Measurements from ENCODE around the gene TYROBP. TPM values are rescaled to one million over a fixed set of nuclear protein-coding genes. Genes with fewer than 3 reads are reported as not detected.
"Not testable (repeated sequence)": the region's sequence is repeated elsewhere in the genome, so short reads cannot be mapped to it uniquely, and the experiment has no call there.

The TYROBP gene
- total RNA-seq, 1 donor from 2014 or later, result 68.5 TPM

DNA sequence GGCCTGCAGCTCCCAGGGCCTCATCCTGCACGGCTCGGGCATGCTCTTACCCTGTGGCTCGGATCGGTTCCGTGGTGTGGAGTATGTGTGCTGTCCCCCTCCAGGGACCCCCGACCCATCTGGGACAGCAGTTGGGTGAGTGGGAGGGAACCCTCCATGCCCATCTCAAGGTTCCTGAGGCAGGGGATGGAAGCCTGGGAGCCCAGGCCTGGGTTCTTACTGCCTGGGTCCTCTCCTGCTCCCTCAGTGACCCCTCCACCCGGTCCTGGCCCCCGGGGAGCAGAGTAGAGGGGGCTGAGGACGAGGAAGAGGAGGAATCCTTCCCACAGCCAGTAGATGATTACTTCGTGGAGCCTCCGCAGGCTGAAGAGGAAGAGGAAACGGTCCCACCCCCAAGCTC is 36.5 kb downstream of the TYROBP start:
- Histone ChIP-seq H3K27me3 (no peaks in the 10 kb centered on the region), H3K36me3 (no peaks in the 10 kb centered on the region), H3K4me1 (peaks cover 18% of the 10 kb centered on the region), H3K4me3 (no peak overlapping the region), H3K27ac (no peak overlapping the region), H3K9me3 (no peaks in the 10 kb centered on the region)
- intact Hi-C loops (cut with DNase I), result no loop called here
- DNase-seq (ENCODE audit: extremely low spot score in 2 of 2), result no peak
- TF ChIP-seq CTCF (IDR thresholded peaks at IDR 0.05) (no peak), POLR2AphosphoS5 (IDR thresholded peaks at IDR 0.05; ENCODE audit: insufficient read depth in 1 of 2, low read depth in 1 of 2) (no peak), POLR2A (IDR thresholded peaks at IDR 0.05) (no peak)

DNA sequence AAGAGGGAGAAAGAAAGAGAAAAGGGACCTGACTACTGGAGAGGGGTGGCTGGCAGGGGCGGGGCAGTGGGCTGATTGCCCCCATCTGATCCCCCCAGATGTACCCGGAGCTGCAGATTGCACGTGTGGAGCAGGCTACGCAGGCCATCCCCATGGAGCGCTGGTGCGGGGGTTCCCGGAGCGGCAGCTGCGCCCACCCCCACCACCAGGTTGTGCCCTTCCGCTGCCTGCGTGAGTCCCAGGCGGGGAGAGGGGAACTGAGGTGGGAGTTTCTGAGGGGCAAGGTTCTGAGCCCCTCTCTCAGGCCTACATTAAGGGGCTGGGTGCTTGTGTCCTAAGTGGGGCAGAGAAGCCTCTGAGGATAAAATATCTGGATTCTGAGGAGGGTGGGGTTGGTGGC is 37.3 kb downstream of the TYROBP start:
- H3K9me3 ChIP-seq, result no peaks in the 10 kb centered on the region
- TF ChIP-seq POLR2A (IDR thresholded peaks at IDR 0.05) (no peak), POLR2AphosphoS5 (IDR thresholded peaks at IDR 0.05; ENCODE audit: insufficient read depth in 1 of 2, low read depth in 1 of 2) (no peak), CTCF (IDR thresholded peaks at IDR 0.05) (no peak)
- H3K27me3 ChIP-seq, result no peaks in the 10 kb centered on the region
- H3K4me3 ChIP-seq, result no peak overlapping the region
- H3K4me1 ChIP-seq, result peaks cover 18% of the 10 kb centered on the region
- DNase-seq (ENCODE audit: extremely low spot score in 2 of 2), result no peak
- no peaks in the 10 kb centered on the region for H3K36me3 ChIP-seq
- intact Hi-C loops (cut with DNase I), result no loop called here
- H3K27ac ChIP-seq, result no peak overlapping the region

GRCh38 chr19:35870124-35870736 is 37.9 kb downstream of the TYROBP start:
- intact Hi-C loops (cut with DNase I); H3K36me3 ChIP-seq; DNase-seq (ENCODE audit: extremely low spot score in 2 of 2); H3K27ac ChIP-seq; H3K9me3 ChIP-seq; H3K27me3 ChIP-seq; H3K4me3 ChIP-seq: not testable (repeated sequence)
- H3K4me1 ChIP-seq, result peaks cover 18% of the 10 kb centered on the region

DNA sequence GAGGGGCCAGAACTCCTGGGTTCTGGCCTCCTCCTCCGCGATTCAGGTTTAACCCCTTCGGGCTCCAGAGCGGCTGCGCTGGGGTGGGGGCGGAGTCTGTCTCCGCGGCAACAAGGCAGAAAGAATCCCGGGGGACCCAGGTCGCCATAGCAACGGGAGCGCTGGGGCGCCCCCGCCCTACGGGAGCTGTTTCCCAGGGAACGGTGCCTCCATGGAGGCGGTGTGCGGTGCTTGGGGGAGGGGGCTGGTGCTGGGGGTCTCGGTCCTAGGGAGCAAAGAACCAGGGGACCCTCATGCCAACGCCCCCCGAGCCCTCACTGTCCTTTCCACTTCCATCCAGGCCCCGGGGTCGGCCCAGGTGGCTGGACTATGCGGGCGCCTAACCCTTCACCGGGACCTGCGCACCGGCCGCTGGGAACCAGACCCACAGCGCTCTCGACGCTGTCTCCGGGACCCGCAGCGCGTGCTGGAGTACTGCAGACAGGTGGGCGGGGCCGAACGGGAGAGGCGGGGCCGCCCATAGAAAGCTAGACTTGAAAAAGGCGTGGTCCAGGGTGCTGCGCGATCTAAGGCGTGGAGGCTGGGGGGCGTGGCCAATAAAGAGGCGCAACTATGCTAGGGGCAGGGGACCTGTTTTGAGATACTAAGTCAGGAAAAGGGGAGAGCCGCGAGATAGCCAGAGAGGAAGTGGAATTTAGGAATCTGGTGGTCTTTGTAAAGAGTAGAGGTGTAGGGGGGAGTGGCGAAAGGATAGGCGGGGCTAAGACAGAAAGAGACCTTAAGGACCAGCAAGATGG is 38.6 kb downstream of the TYROBP start:
- Histone ChIP-seq H3K4me1 (peaks cover 18% of the 10 kb centered on the region), H3K36me3 (no peaks in the 10 kb centered on the region), H3K27ac (no peak overlapping the region), H3K9me3 (no peaks in the 10 kb centered on the region), H3K27me3 (no peaks in the 10 kb centered on the region), H3K4me3 (peak overlapping the region; percentile 43 to 64)
- DNase-seq (ENCODE audit: extremely low spot score in 2 of 2), result no peak
- intact Hi-C loops (cut with DNase I), result no loop called here
- no peak for TF ChIP-seq POLR2A (IDR thresholded peaks at IDR 0.05)
- no peak for TF ChIP-seq POLR2AphosphoS5 (IDR thresholded peaks at IDR 0.05; ENCODE audit: insufficient read depth in 1 of 2, low read depth in 1 of 2)
- TF ChIP-seq CTCF (IDR thresholded peaks at IDR 0.05), result no peak

GRCh38 chr19:35868823-35869326 is 39.2 kb downstream of the TYROBP start:
- peak overlapping the region; percentile 43 to 64 for H3K4me3 ChIP-seq
- intact Hi-C loops (cut with DNase I), result no loop called here
- H3K27me3 ChIP-seq, result no peaks in the 10 kb centered on the region

More at GRCh38 chr19:35868823-35869326, 39.2 kb downstream of the TYROBP start:
- Histone ChIP-seq H3K4me1 (peaks cover 18% of the 10 kb centered on the region), H3K27ac (no peak overlapping the region), H3K9me3 (no peaks in the 10 kb centered on the region), H3K36me3 (no peaks in the 10 kb centered on the region)
- TF ChIP-seq POLR2AphosphoS5 (IDR thresholded peaks at IDR 0.05; ENCODE audit: insufficient read depth in 1 of 2, low read depth in 1 of 2) (no peak), CTCF (IDR thresholded peaks at IDR 0.05) (no peak), POLR2A (IDR thresholded peaks at IDR 0.05) (no peak)
- DNase-seq (ENCODE audit: extremely low spot score in 2 of 2), result no peak
